AG09309 (cell line): ENCODE data around the gene OR12D1.

Source experiments
- DNase-seq: peaks from one replicate; pipeline ENCODE4 v3.0.0-alpha.2; 2010; ENCODE audit warnings: low read depth
- H3K4me3 ChIP-seq: 2 replicates; pipeline ENCODE4 v1.5.1; 2011; ENCODE audit warnings: mild to moderate bottlenecking, low read depth, low read length, moderate library complexity; ENCODE audit not compliant: control insufficient read depth
- CTCF ChIP-seq: IDR thresholded peaks from 2 replicates; pipeline ENCODE4 v1.5.1; 2011; ENCODE audit warnings: mild to moderate bottlenecking, low read depth, low read length, inconsistent platforms; ENCODE audit not compliant: insufficient read depth, control insufficient read depth; ENCODE audit errors: missing control alignments

The OR12D1 gene

GRCh38 chr6:29462022-29462421 is 47.3 kb downstream of the OR12D1 start:
- H3K4me3 ChIP-seq = no peak overlapping the region
- TF ChIP-seq CTCF = no peak
- DNase-seq = no peak

GRCh38 chr6:29465279-29465678 is 50.6 kb downstream of the OR12D1 start:
- DNase-seq = no peak
- no peak overlapping the region for H3K4me3 ChIP-seq
- no peak for TF ChIP-seq CTCF

- DNase-seq = no peak
- no peak for TF ChIP-seq CTCF
These were observed 51.1 kb downstream of the OR12D1 start for GRCh38 chr6:29465801-29466200.

GRCh38 chr6:29466241-29466640 is 51.5 kb downstream of the OR12D1 start:
- TF ChIP-seq CTCF = no peak
- DNase-seq = no peak

More at GRCh38 chr6:29465801-29466200, 51.1 kb downstream of the OR12D1 start:
- no peak overlapping the region for H3K4me3 ChIP-seq

More at GRCh38 chr6:29466241-29466640, 51.5 kb downstream of the OR12D1 start:
- no peak overlapping the region for H3K4me3 ChIP-seq
